HG02763 (cell line): ENCODE measurements around the gene GLYR1.
A peak's percentile ranks its signal among the peaks of the same experiment; 100 is the strongest.
"Not testable (repeated sequence)": the region's sequence is repeated elsewhere in the genome, so short reads cannot be mapped to it uniquely, and the experiment has no call there.

Experiments used
- ATAC-seq: cut with Tn5 transposase; IDR thresholded peaks from one replicate; pipeline ENCODE4 v1.9.1; 2021; ENCODE audit warnings: mild to moderate bottlenecking, moderate library complexity; ENCODE audit not compliant: unreplicated experiment

The GLYR1 gene

DNA sequence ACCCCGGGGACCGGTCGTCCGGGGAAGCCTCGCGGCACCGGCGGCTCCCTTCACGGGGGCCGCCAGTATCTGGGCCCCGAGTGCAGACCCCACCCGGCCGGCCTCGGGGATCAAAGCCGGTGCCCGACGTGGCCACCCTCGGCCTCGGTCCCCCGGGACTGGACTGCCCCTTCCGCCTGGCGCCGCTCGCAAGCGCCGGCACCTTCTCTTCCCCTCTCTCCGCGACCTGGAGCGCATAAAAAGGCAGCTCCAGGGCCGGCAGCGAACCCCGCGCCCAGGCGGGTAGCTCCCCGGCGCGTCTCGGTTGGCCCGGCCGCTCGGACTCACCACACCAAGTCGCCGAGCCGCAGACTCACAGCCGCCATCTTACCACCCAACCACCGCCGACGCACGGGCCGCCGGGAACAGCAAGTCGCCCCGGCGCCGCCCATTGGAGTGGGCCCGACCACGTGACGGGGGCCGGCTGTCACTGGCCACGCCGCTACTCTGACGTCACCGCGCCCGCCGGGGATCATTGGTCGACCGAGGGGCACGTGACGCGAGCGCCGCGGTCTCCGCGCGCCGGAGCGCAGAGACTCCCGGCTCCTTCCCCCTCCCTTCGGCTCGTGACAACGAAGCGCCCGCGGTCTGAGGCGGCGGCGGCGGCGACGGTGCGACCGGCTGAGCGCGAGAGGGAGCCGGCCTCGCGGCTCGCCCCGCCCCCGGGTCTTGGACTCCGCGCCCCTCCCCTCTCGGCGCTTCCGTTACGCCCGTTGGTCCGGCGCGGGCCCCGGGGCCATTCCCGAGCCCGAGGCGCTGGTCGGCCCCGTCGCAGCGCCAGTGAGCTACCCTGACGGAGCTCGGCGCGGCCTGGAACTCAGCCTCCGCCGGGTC, at the start of gene GLYR1, which contains the start of gene UBN1:
Gene GLYR1, minus strand, starts transcription at position 388 of the 873 bp plus-strand sequence. Its CDS starts 23 bp downstream, at position 365.
Gene UBN1, plus strand, starts transcription at position 581 of the 873 bp plus-strand sequence. CDS start 5,437 bp downstream, outside the sequence.
- peak; percentile 86 for ATAC-seq

GRCh38 chr16:4896761-4897160, 49.7 kb upstream of the GLYR1 start:
- ATAC-seq: not testable (repeated sequence)

- no peak for ATAC-seq
These were observed 48.3 kb upstream of the GLYR1 start for GRCh38 chr16:4895366-4895765.

DNA sequence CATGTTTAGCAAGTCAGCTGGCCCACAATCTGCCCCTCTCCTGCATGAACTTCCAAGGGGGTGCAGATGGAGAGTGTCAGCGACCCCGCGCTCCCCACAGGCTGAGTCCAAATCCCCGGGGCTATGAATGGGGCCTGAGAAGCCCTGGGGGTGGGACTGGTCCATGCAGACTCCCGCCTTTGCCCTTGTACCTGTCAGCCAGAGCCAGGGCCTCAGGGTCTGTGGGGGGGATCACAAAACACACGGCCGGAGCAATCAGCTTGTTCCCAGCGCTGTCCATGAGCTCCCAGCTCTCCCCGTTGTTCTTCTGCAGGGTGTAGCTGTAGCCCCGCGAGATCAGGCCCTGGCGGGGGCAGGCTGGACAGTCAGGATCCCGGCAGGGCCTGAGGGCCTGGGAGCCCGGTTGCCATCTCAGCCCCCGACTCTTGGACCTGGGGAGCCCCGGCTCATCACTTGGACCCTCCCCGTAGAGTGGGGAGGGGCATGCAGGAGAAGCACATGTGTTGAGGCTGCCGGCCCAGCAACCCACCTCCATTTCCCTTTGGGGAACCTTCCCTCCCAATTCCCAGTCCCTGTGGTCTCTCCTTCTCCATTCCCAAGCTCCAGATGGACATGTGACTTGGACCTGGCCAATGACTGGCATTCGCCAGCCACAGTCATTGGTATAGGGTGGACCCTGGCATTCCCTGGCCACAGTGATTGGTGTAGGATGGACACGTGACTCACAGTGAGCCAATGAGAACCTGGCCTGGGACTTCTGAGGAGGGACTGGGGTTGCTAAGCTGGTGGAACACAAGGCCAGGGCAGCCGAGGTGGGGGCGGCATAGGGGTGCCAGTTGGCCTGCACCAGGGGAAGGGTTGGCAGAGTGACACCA, 47.4 kb upstream of the GLYR1 start:
- no peak for ATAC-seq

DNA sequence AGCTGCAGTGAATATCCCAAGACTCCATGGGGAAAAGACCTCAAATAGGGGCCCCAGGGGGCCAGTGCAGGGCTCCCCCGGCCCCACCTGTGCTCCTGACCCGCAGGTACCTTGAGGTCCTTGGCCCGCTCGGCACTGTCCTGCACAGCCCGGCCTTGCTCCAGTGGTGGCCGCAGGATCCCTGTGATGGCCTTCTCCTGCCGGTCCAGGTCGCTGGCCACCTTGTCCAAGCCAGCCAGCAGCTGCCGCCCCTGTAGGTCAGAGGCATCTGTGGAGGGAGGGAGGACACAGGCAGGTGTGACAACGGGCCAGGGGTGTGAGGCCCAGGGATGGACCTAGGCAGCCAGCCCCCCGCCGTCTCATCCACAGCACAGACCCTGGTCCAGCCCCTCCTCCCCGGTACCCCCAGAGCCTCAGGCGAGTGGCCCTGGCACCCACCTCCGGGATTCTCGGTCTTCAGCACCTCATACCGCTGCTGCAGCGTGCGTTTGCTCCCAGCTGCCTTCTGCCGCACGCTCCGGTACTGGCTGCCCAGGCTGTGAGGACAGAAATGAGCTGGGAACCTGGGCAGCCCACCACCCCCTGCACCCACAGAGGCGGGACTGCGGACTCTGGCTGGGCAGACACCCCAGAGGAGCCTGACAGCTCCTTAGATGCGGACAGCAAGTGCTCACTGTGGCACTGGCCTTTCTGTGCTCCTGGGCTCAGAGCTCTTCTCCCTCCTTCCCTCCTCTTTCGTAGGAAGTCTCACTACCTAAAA, 46.2 kb upstream of the GLYR1 start:
- no peak for ATAC-seq

DNA sequence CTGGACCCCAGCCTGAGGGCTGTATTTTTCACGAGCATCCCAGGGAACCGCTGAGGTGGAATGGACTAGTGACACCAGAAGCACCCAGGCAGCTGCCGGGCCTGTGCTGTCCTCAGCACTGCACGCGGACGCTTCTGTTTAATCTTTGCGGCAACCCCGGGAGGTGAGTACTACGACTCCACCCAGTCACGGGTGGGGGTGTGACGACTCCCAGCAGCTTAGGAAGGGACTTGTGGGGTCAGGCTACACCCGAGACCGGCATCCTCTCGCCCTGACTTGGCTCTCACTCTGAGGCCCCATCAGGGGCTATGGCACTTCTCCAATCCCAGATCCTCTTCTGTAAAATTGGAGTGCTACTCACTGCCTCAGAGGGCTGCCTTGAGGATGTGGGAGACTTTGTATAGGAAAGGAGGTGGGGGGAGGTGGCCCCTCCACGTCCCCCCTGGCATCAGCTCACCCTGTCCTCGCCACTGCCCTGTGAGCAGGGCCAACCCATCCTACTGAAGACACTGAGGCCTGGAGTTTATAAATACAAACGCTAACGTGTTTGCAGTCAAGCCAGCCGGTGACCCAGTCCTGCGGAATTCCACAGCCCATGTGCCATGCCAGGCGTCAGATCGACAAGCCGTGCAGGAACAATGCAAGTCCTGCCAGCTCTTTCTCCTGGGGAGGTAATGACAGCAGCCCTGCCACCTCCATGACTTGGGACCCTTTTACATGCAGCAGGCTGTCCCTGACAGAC, 45.4 kb upstream of the GLYR1 start:
- no peak for ATAC-seq

- no peak for ATAC-seq
These were observed 44.8 kb upstream of the GLYR1 start for GRCh38 chr16:4891886-4892216.

DNA sequence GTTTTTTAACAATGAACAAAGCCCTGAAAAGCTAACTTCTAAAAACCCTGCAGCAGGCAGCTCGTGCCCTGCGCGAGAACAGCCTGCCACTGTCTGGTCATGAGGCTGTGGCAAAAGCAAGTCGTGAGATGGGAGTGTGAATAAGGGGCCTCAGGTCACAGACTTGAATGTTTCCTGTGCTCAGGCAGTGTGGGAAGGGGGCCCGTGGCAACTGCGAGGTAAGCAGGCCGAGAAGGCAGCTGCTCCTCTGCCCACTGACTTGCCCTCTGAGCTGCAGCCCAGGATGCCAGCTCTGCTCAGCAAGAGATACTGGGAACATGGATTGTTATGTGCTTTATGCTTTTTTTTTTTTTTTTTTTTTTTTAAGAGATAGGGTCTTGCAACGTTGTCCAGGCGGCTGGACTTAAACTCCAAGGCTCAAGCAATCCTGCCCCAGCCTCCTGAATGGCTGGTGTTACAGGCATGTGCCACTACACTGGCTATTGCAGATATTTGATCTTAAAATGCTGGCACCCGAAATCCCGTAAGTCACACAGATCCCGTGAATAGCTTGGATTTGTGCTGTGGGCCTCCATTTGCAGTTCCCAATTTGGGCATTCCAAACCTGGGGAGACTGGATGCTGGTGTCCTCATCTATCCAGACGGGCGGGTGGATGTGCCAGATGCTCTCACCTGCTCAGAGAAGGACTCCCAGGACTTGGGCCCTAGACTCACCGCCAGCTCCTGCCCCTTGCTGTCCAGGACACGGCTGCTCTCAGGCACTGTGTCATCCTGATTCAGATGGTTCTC, 44.2 kb upstream of the GLYR1 start:
- no peak for ATAC-seq

- no peak for ATAC-seq
These were observed 43.6 kb upstream of the GLYR1 start for GRCh38 chr16:4890686-4891085.

DNA sequence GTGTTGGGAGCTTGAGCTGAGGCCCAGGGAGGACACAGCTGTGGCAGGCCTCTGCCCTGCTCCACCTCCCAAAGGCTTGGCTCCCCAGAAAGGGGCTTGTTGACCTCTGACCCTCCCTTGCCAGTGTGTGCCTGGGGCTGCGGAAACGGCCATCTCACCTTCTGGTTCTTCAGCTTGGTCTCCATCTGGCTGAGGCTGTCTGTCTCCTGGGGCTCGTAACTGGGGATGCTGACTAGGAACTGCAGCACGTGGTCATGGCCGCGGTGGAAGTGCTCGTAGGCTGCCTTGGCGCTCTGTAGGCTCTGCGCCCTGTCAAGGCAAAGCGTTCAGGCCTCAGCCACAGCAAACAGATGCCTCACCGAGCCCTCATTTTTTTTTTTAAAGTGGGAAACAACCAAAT, 42.9 kb upstream of the GLYR1 start:
- ATAC-seq: no peak

- ATAC-seq: no peak
These were observed 41.5 kb upstream of the GLYR1 start for GRCh38 chr16:4888428-4889135.

- no peak for ATAC-seq
These were observed 39.1 kb upstream of the GLYR1 start for GRCh38 chr16:4886151-4886550.

DNA sequence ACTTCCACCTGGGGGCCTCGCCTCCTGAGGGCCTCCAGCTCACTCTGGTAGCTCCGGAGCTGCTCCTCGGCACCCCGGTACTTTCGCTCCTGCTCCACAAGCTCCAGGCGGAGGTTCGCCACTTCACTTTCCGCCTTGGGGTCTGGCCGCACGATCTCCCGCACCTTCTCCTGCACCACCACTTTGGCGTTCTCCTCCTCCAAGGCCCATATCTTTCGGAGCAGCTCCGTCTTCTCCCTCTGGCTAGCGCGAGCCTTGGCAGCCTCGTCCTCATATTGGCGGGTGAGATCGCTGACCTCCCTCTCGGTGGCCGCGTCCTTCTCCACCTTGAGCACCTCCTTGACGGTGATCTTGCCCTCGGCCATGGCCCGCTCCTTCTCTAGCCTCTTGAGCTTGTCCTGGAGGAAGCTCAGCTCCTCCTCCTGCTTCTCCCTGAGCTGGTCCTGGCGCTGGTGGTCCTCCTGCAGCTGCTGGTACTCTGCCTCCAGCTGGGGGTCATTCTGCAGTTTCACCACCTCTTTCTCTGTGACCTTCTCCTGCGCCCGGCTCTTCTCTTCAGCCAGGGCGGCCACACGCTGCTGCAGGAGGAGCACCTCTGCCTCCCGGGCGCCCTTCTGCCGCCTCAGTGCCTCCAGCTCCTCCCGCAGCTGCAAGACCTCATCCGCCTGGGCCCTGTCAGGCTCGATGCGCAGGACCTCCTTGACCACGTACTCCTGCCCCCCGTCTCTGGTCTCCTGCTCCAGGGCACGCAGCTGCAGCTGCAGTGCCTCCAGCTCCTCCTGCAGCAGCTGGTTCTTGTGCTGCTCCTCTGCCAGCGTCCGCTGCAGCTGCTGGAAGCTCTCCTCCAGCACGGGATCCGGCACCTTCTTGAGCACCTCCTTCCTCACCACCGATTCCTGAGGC, 38.1 kb upstream of the GLYR1 start:
- no peak for ATAC-seq

DNA sequence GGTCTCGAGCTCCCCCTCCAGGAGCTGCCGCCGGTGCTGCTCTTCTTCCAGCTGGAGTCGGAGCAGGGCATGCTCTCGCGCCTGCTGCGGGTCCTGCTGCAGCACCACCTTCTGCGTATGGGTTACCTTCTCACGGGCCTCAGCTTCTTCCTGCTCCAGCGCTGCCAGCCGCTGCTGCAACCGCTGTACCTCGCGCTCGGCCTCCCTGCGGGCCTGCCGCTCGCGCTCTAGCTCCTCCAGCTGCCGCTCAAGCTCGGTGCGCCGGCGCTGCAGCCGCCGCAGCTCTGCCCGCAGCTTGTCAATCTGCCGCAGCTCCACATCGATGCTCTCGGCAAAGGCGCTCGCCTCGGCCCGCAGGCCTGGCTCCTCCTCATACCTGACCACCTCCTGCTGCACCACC, 37.1 kb upstream of the GLYR1 start:
- ATAC-seq: no peak

GRCh38 chr16:4883501-4883900, 36.4 kb upstream of the GLYR1 start:
- ATAC-seq: no peak

DNA sequence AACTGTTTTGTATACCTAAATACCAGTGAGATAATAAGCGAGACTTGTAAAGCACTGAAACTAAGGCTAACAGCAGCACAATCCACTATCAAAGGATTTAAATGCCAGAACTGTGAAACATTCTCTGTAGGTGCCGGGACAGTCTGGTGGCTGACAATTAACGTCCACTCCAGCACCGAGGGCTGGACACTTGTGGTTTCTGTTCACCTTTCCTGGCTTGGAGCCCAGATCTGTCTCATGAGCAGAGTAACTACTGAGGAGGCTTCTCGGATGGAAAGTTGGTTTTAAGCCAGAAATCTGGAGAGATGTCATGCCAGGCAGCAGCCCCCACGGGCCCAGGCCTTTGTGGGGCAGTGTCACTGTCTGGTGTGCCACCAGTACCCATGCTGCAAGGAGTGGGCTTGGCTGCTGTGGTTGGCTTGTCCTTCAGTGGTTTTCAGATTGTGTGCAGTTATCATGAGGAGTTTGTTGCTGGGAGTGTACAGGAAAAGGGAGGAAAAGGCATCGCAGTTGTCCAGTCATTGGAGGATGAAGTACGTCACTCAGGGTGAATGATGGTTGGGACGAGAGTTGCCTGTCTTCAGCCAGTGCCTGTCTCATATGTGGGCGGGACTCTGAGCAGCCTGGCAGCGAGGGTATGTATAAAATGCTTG, 35.7 kb upstream of the GLYR1 start:
- no peak for ATAC-seq

GRCh38 chr16:4882000-4882632, 35.0 kb upstream of the GLYR1 start:
- ATAC-seq: no peak
